MM.1S (cell line): ENCODE measurements around the gene LRMDA.

ENCODE experiments used
- DNase-seq: peaks from one replicate; pipeline ENCODE4 v3.0.0-alpha.2; 2015
- H2AFZ ChIP-seq: fragments of 300-600 bp; sonication (generic); 2 replicates; pipeline ENCODE4 v1.6.0; 2016; ENCODE audit warnings: antibody characterized with exemption, low read length
- H3F3A ChIP-seq: fragments of 300-600 bp; sonication (generic); 2 replicates; pipeline ENCODE4 v1.6.1; 2016; ENCODE audit warnings: mild to moderate bottlenecking, antibody characterized with exemption, low read length, moderate library complexity, mixed read lengths; ENCODE audit not compliant: insufficient read depth
- H3K27ac ChIP-seq: fragments of 300-600 bp; sonication (generic); 2 replicates; pipeline ENCODE4 v1.5.1; 2016; ENCODE audit warnings: mild to moderate bottlenecking, low read length
- H3K27me3 ChIP-seq: fragments of 300-600 bp; sonication (generic); replicated peaks from 2 replicates; pipeline ENCODE4 v1.6.0; 2016; ENCODE audit warnings: low read length; ENCODE audit not compliant: insufficient read depth
- H3K36me3 ChIP-seq: fragments of 300-600 bp; sonication (generic); replicated peaks from 2 replicates; pipeline ENCODE4 v1.6.1; 2016; ENCODE audit warnings: mild to moderate bottlenecking, low read length, mixed read lengths; ENCODE audit not compliant: insufficient read depth
- H3K4me1 ChIP-seq: fragments of 300-600 bp; sonication (generic); 2 replicates; pipeline ENCODE4 v1.6.1; 2016; ENCODE audit warnings: low read length, mixed read lengths
- H3K4me2 ChIP-seq: fragments of 300-600 bp; sonication (generic); 2 replicates; pipeline ENCODE4 v1.6.0; 2016; ENCODE audit warnings: low read depth, low read length
- H3K4me3 ChIP-seq: fragments of 300-600 bp; sonication (generic); 2 replicates; pipeline ENCODE4 v1.5.1; 2016; ENCODE audit warnings: low read length, mixed read lengths
- H3K79me2 ChIP-seq: fragments of 300-600 bp; sonication (generic); 2 replicates; pipeline ENCODE4 v1.6.1; 2016; ENCODE audit warnings: mixed run types, low read length, mixed read lengths
- H3K9ac ChIP-seq: fragments of 300-600 bp; sonication (generic); 2 replicates; pipeline ENCODE4 v1.6.1; 2016; ENCODE audit warnings: low read length, mixed read lengths
- H3K9me2 ChIP-seq: fragments of 300-600 bp; sonication (generic); replicated peaks from 2 replicates; pipeline ENCODE4 v1.6.1; 2016; ENCODE audit warnings: mild to moderate bottlenecking, low read length, mixed read lengths; ENCODE audit not compliant: insufficient read depth
- H3K9me3 ChIP-seq: fragments of 300-600 bp; sonication (generic); replicated peaks from 2 replicates; pipeline ENCODE4 v1.6.1; 2016; ENCODE audit warnings: mild to moderate bottlenecking, low read length, mixed read lengths; ENCODE audit not compliant: insufficient read depth
- H4K20me1 ChIP-seq: fragments of 300-600 bp; sonication (generic); 2 replicates; pipeline ENCODE4 v1.6.1; 2016; ENCODE audit warnings: mild to moderate bottlenecking, low read length, moderate library complexity, mixed read lengths; ENCODE audit not compliant: insufficient read depth
- EZH2 ChIP-seq: fragments of 300-600 bp; sonication (generic); optimal IDR thresholded peaks from 2 replicates; pipeline ENCODE3; 2017; ENCODE audit warnings: low read depth, mild to moderate bottlenecking, antibody characterized with exemption, low read length, mixed read lengths
- EZH2phosphoT487 ChIP-seq: fragments of 300-600 bp; sonication (generic); IDR thresholded peaks from 2 replicates; pipeline ENCODE4 v1.6.1; 2018; ENCODE audit warnings: antibody characterized with exemption, low read length
- TF ChIP-seq, protein P1 (sequence below): fragments of 300-600 bp; sonication (generic); IDR thresholded peaks from 2 replicates; pipeline ENCODE4 v1.5.1; 2016; ENCODE audit warnings: antibody characterized with exemption, low read length, mixed read lengths

The LRMDA gene

GRCh38 chr10:76229341-76229740, 797.9 kb downstream of the LRMDA start:
- H3K4me1 ChIP-seq: no peaks in the 10 kb centered on the region
- H4K20me1 ChIP-seq: no peaks in the 10 kb centered on the region
- TF ChIP-seq EZH2phosphoT487 (no peak), EZH2 (no peak)
- no peaks in the 10 kb centered on the region for H3K9me3 ChIP-seq
- no peak overlapping the region for H3K27ac ChIP-seq
- no peak overlapping the region for H3K4me3 ChIP-seq
- no peaks in the 10 kb centered on the region for H3K9me2 ChIP-seq
- H3F3A ChIP-seq: no peaks in the 10 kb centered on the region
- no peaks in the 10 kb centered on the region for H3K79me2 ChIP-seq
- no peak overlapping the region for H2AFZ ChIP-seq
- no peaks in the 10 kb centered on the region for H3K36me3 ChIP-seq
- no peak overlapping the region for H3K4me2 ChIP-seq
- no peak overlapping the region for H3K9ac ChIP-seq
- no peaks in the 10 kb centered on the region for H3K27me3 ChIP-seq
- DNase-seq: no peak

GRCh38 chr10:76230921-76231285, 799.5 kb downstream of the LRMDA start:
- Histone ChIP-seq H3K79me2 (no peaks in the 10 kb centered on the region), H3K27ac (no peak overlapping the region), H3K4me3 (no peak overlapping the region), H3K4me1 (no peaks in the 10 kb centered on the region), H3K36me3 (no peaks in the 10 kb centered on the region), H3K9me3 (no peaks in the 10 kb centered on the region), H3F3A (no peaks in the 10 kb centered on the region), H3K9ac (no peak overlapping the region), H3K4me2 (no peak overlapping the region), H4K20me1 (no peaks in the 10 kb centered on the region), H3K9me2 (no peaks in the 10 kb centered on the region), H2AFZ (no peak overlapping the region), H3K27me3 (no peaks in the 10 kb centered on the region)
- no peak for DNase-seq
- TF ChIP-seq, protein P1, sequence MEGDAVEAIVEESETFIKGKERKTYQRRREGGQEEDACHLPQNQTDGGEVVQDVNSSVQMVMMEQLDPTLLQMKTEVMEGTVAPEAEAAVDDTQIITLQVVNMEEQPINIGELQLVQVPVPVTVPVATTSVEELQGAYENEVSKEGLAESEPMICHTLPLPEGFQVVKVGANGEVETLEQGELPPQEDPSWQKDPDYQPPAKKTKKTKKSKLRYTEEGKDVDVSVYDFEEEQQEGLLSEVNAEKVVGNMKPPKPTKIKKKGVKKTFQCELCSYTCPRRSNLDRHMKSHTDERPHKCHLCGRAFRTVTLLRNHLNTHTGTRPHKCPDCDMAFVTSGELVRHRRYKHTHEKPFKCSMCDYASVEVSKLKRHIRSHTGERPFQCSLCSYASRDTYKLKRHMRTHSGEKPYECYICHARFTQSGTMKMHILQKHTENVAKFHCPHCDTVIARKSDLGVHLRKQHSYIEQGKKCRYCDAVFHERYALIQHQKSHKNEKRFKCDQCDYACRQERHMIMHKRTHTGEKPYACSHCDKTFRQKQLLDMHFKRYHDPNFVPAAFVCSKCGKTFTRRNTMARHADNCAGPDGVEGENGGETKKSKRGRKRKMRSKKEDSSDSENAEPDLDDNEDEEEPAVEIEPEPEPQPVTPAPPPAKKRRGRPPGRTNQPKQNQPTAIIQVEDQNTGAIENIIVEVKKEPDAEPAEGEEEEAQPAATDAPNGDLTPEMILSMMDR: no peak
- TF ChIP-seq EZH2phosphoT487: no peak
- TF ChIP-seq EZH2: no peak

DNA sequence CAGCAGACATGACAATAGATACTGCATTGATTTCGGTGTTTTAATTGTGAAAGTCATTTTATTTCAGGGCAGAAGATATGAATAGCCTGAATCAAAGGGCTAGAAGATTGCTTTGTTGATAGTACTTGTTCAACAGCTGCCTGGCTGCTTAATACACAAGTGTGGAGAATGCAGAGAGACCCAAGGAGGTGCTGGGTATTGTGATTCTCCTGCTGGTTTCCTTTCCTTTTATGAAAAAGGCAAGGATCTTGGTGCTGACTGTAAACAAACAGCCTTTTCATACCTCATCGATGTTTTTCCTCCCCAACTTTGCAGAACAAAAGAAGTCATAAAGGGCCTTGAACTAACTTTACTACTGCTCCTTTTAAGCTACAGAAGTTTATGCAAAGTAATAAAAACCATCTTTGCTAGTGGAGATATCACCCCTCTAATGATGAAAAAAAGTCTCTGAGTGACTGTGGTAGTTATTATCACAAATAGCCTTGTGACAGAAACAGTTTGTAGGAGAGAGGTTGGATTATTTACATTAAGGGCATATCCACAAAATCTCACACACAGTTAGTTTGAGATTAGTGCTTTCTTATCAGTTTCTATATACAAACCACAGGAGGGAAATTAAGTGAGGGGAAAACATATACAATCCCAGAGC, 800.0 kb downstream of the LRMDA start:
- H3K27me3 ChIP-seq: no peaks in the 10 kb centered on the region
- H3K4me2 ChIP-seq: no peak overlapping the region
- no peaks in the 10 kb centered on the region for H3F3A ChIP-seq
- H3K9ac ChIP-seq: no peak overlapping the region
- H3K4me1 ChIP-seq: no peaks in the 10 kb centered on the region
- no peak overlapping the region for H3K4me3 ChIP-seq
- no peaks in the 10 kb centered on the region for H3K36me3 ChIP-seq
- H3K27ac ChIP-seq: no peak overlapping the region
- no peaks in the 10 kb centered on the region for H3K9me2 ChIP-seq
- H2AFZ ChIP-seq: no peak overlapping the region
- DNase-seq: no peak
- H3K9me3 ChIP-seq: no peaks in the 10 kb centered on the region
- no peaks in the 10 kb centered on the region for H3K79me2 ChIP-seq
- H4K20me1 ChIP-seq: no peaks in the 10 kb centered on the region
- TF ChIP-seq EZH2phosphoT487 (no peak), EZH2 (no peak)
- TF ChIP-seq, protein P1: no peak

DNA sequence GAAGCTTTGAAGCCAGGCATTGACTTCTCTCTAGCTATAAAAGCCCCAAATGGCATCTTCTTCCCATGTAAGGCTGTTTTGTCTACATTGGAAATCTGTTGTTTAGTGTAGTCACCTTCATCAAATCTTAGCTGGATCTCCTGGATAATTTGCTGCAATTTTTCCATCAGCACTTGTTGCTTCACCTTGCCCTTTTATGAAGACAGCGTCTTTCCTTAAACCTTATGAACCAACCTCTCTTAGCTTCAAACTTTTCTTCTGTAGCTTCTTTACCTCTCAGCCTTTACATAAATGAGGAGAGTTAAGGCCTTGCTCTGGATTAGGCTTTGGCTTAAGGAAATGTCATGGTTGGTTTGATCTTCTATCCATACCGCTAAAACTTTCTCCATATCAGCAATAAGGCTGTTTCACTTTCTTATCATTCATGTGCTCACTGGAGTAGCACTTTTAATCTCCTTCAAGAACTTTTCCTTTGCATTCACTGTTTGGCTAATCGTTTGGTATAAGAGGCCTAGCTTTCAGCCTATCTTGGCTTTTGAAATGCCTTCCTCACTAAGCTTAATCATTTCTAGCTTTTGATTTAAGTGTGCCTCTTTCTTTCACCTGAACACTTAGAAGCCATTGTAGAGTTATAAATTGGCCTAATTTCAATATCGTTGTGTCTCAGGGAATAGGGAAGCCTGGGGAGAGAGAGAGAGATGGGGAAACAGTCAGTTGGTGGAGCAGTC, 803.2 kb downstream of the LRMDA start:
- Histone ChIP-seq H3K4me2 (no peak overlapping the region), H4K20me1 (no peaks in the 10 kb centered on the region), H3F3A (no peaks in the 10 kb centered on the region), H3K79me2 (no peaks in the 10 kb centered on the region), H3K9me2 (no peaks in the 10 kb centered on the region), H3K9ac (no peak overlapping the region), H3K4me1 (no peaks in the 10 kb centered on the region), H3K9me3 (no peaks in the 10 kb centered on the region), H3K4me3 (no peak overlapping the region), H3K27ac (no peak overlapping the region), H2AFZ (no peak overlapping the region), H3K27me3 (no peaks in the 10 kb centered on the region), H3K36me3 (no peaks in the 10 kb centered on the region)
- no peak for DNase-seq
- TF ChIP-seq EZH2 (no peak), EZH2phosphoT487 (no peak)
- TF ChIP-seq, protein P1: no peak
